HG03095 (cell line): ENCODE results near the gene SAP25.
"Not testable (repeated sequence)": the region's sequence is repeated elsewhere in the genome, so short reads cannot be mapped to it uniquely, and the experiment has no call there.

Experiments used
- ATAC-seq: cut with Tn5 transposase; IDR thresholded peaks from one replicate; pipeline ENCODE4 v1.9.1; 2021; ENCODE audit warnings: moderate library complexity; ENCODE audit not compliant: unreplicated experiment

The SAP25 gene

DNA sequence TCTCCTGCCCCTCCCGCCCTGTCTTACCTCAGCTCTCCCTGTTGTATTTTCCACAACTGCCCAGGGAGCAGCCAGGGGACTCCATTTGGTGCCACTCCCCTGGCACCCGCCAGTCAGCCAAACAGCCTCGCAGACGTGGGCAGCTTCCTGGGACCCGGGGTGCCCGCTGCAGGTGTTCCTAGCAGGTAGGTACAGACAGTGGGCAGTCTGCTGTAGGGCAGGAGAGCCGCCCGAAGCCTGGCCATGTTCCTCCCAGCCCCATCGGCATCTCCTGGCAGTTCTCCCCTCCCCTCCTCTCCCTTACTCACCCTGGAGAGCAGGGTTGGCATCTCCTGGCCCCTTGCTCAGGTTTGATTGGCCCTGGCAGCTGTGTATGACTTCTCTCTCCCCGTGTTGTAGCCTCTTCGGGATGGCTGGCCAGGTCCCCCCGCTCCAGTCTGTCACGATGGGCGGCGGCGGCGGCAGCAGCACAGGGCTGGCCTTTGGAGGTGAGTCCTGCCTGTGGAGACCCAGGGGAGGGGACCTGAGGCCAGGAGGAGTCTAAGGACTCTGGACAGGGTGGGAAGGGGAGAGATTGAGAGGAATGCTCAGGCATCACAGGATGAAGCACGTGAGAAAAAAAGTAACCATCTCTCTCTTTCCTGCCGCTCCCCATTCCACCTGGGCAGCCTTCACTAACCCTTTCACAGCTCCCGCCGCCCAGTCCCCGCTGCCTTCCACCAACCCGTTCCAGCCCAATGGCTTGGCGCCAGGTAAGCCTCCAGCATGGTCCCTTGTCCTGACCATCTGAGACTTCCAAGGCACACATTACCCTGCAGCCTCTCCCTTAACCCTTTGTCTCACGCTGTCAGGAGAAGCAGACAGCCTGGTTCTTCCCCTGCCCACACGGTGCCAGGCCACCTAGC is 11.3 kb downstream of the SAP25 start:
- no peak for ATAC-seq

- no peak for ATAC-seq
Observed at GRCh38 chr7:100561491-100562194, 12.1 kb downstream of the SAP25 start.

DNA sequence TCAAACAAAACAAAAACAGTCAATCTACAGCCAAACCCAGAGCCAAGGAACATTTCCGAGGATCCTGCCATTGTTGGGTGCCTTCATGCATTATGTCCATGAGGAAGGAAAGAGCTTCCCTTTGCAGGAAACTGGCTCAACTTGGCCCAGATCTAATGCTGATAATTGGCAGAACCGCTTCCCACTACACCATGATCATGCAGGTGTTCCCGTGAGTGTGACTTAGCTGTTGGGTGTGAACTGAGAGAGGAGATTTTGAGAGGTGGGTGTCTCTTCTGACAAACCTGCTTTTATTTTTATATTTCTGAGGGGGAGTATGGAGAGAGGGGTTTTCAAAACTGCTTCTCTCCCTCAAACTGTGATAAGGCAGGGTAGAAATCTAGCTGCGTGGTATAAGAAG is 14.6 kb downstream of the SAP25 start:
- no peak for ATAC-seq

- ATAC-seq = no peak
Observed at GRCh38 chr7:100556541-100556940, 17.2 kb downstream of the SAP25 start.

- ATAC-seq = no peak
Observed at GRCh38 chr7:100555701-100556100, 18.0 kb downstream of the SAP25 start.

DNA sequence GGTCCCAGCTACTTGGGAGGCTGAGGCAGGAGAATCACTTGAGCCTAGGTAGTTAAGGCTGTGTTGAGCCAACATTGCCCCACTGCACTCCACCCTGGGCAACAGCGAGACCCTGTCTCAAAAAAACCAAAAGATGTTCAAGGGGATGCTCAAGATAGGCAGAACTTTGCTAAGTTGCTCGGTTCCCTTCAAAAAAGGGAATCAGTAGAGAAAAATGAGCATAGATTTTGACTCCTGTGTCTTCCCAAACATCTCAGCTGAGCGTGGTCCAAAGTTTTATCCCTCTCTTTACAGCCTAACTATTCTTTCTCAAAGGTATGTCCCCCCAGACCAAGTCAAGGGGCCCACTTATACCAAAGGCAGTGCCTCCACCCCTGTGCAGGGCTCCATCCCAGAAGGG is 20.7 kb downstream of the SAP25 start:
- ATAC-seq = no peak

DNA sequence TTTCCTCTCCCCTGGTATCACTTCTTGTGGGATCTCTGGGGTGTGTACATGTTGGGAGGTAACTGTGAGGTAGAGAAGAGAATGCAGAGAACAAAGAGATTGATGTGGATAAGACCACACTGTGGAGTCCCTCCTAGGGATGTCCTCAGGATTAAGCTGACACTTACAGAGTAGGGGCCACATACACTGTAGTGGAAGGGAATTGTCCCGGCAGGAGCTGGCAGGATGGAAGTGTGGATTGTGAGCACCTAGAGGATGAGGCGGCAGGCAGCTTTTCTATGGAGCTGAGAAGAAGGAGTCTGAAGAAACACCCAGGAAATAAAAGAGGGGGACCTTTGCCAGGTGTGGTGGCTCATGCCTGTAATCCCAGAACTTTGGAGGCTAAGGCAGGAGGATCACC is 21.2 kb downstream of the SAP25 start:
- ATAC-seq = no peak

GRCh38 chr7:100548446-100548845 is 25.3 kb downstream of the SAP25 start:
- ATAC-seq = not testable (repeated sequence)

- ATAC-seq = no peak
Observed at GRCh38 chr7:100547872-100548271, 25.8 kb downstream of the SAP25 start.

DNA sequence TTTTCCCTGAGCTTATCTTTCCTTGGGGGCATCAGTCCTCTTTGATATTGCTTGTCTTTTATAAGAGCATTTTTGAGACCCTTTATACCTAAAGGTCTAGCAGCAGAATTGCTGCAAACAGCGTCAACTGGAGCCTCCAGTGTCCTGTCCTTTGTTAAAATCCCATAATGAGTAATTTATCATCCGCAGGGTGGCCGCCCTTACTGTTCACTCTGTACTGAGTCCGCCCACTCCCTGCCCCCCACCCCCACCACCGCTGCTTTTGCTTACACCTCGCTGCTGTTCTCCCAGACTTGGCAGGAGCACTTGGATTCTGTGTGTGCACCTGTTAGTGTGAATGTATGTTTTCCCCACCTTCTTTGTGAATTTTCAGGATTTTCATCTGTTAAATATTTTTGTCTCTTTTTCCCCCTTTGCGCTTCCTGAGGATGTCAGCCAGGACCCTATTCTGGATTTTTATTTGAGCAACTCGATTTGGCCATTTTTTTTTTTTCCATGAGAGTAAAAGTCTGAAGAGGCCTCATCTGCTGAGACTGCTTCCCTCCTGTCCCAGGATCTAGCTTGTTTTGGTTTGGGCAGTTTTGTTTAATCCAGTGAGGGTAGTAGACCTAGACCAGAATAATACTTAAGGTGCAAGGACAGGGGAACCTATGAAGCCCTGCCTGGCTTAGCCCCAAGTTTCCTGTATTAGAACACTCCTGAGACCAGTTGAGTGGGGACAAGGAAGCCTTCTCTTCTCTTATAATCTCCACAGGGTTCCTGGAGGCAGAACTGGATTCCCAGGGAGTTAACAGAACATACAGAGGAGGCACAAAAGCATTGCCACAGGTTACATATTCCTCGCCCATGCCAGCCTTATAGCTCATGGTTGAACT is 26.5 kb downstream of the SAP25 start:
- ATAC-seq = no peak

- ATAC-seq = no peak
Observed at GRCh38 chr7:100546129-100546925, 27.4 kb downstream of the SAP25 start.

- peak; percentile 39 for ATAC-seq
Observed at GRCh38 chr7:100545360-100546128, 28.2 kb downstream of the SAP25 start.

DNA sequence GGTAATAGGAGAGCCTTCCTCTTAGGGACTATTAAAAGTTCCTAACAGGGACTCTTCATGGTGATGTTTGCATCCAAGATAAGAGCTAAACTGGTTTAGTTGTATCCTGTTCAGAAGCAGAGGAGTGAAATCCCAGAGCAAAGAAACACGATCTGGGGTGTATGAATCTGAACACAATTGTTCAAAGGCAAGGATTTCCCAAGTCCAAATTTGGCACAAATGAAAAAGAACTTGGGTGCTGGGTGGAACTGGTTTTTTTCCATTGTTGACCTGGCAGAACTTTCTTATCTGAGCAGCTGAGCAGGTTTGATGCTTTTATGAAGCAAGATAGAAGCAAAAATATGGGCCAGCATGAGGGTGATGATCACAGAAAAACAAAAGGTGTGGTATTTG is 28.7 kb downstream of the SAP25 start:
- no peak for ATAC-seq

- no peak for ATAC-seq
Observed at GRCh38 chr7:100544386-100544785, 29.3 kb downstream of the SAP25 start.

DNA sequence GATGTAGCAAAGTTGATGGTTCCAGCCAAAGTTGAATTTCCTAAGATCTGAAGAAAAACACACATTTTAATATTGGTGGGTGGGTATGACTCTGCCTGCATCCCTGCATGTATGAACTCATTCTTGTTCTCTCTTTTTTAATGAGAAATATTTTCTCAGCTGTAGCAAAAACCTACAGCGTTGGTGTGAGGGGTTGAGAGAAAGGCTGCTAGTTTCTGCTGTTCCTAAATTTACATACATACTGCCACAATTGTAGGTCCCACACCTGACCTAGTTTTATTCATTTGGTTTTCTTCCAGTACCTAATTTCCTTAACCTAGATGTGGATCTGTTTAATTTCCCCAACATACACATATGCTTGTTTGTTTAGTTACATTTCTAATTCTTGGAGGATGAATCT is 30.1 kb downstream of the SAP25 start:
- ATAC-seq = no peak

- not testable (repeated sequence) for ATAC-seq
Observed at GRCh38 chr7:100541309-100541708, 32.4 kb downstream of the SAP25 start.

DNA sequence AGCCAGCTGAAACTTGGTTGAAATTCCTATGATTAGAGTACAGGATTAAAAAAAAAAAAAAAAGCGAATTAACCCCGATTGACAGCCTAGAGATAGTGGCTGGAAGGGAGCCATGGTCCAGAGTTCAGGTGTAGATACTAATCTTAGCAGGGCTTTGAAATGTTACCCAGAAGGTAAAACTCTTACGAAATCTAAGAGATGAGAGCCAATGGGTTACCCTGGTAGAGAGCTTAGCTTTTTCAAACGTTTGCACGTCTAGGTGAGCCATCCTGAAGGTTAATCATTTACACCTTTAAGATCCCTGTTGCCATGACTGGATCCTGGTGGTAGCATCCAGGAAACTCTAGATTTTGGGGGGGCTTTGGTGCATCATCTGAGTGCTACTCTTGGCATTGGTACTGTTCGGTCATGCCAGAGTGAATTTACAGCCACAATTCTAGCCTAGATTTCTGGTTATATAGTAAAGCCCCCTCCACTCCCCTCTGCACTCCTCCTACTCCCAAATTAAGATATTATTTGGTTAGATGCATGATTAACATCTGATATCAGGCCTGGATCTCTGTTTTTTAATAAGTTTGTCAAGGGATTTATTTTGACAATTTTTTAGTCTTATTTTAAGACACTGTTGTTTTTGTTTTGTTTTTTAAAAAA is 33.5 kb downstream of the SAP25 start:
- ATAC-seq = no peak

- ATAC-seq = no peak
Observed at GRCh38 chr7:100539436-100540006, 34.2 kb downstream of the SAP25 start.
